Hepatocyte (in vitro differentiated cells): ENCODE measurements around the gene RBM8A.

Experiments
- CTCF ChIP-seq: fragments of 200-600 bp; sonication (generic); IDR thresholded peaks from 2 replicates; pipeline ENCODE4 v1.5.1; 2016; ENCODE audit warnings: antibody characterized with exemption, mild to moderate bottlenecking; ENCODE audit not compliant: poor library complexity
- EZH2 ChIP-seq: fragments of 200-600 bp; sonication (generic); IDR thresholded peaks from 2 replicates; pipeline ENCODE4 v1.6.1; 2016; ENCODE audit warnings: antibody characterized with exemption, mild to moderate bottlenecking, borderline replicate concordance
- EZH2phosphoT487 ChIP-seq: fragments of 200-600 bp; sonication (generic); IDR thresholded peaks from one replicate; pipeline ENCODE4 v1.6.1; 2018; ENCODE audit warnings: antibody characterized with exemption, mild to moderate bottlenecking, low read depth, moderate library complexity; ENCODE audit not compliant: unreplicated experiment, severe bottlenecking

- no peak for TF ChIP-seq EZH2phosphoT487
- no peak for TF ChIP-seq CTCF
- no peak for TF ChIP-seq EZH2
Observed at GRCh38 chr1:145975216-145975615, 47.9 kb upstream of the RBM8A start.
